ENCODE data around the gene PDLIM5. TPM values are rescaled to one million over a fixed set of nuclear protein-coding genes. Genes with fewer than 3 reads are reported as not detected.

PDLIM5 gene
- total RNA-seq, 4 donors from 2014 or later, result 473 to 833 (median 673) TPM

- no peaks in the 10 kb centered on the region for H3K27me3 ChIP-seq
Observed at GRCh38 chr4:94537921-94538628, 86.3 kb downstream of the PDLIM5 start.

GRCh38 chr4:94540476-94540875, 88.7 kb downstream of the PDLIM5 start:
- no peak for TF ChIP-seq CTCF (IDR thresholded peaks at IDR 0.05 in 4 of 5, conservative IDR thresholded peaks at IDR 0.05 in 1 of 5)
- TF ChIP-seq POLR2A (IDR thresholded peaks at IDR 0.05), result no peak
- H3K4me3 ChIP-seq, result no peak overlapping the region
- in situ Hi-C loops (cut with MboI; ENCODE audit: low sequenced_read_pairs in 4 of 4) (no loop called here), intact Hi-C loops (cut with DNase I; ENCODE audit: low total_unique reads) (no loop called here)
- H3K4me1 ChIP-seq, result peaks cover 44 to 73% of the 10 kb centered on the region in 2 donors
- H3K27ac ChIP-seq, result peak overlapping the region; percentile 21 to 83 (median 72)
- H3K36me3 ChIP-seq, result no peaks in the 10 kb centered on the region
- no peak for ATAC-seq
- H3K9me3 ChIP-seq, result no peaks in the 10 kb centered on the region
- DNase-seq, result no peak
- H3K27me3 ChIP-seq, result no peaks in the 10 kb centered on the region

More at GRCh38 chr4:94537921-94538628, 86.3 kb downstream of the PDLIM5 start:
- H3K9me3 ChIP-seq, result no peaks in the 10 kb centered on the region
- H3K4me1 ChIP-seq, result peaks cover 64 to 83% of the 10 kb centered on the region in 2 donors
- in situ Hi-C loops (cut with MboI; ENCODE audit: low sequenced_read_pairs in 4 of 4) (no loop called here), intact Hi-C loops (cut with DNase I; ENCODE audit: low total_unique reads) (loop anchor here (5.0 kb wide), 1 partner anchor 131 kb away; no protein-coding TSS in a partner anchor)
- no peak for ATAC-seq
- H3K36me3 ChIP-seq, result no peaks in the 10 kb centered on the region
- H3K4me3 ChIP-seq, result no peak overlapping the region
- TF ChIP-seq CTCF (IDR thresholded peaks at IDR 0.05 in 4 of 5, conservative IDR thresholded peaks at IDR 0.05 in 1 of 5) (no peak), POLR2A (IDR thresholded peaks at IDR 0.05) (no peak)
- H3K27ac ChIP-seq, result peak overlapping the region; percentile 68 to 85 (median 82)
- DNase-seq, result no peak

- no peak for DNase-seq
- in situ Hi-C loops (cut with MboI; ENCODE audit: low sequenced_read_pairs in 4 of 4), result no loop called here
- intact Hi-C loops (cut with DNase I; ENCODE audit: low total_unique reads), result no loop called here
- no peak for TF ChIP-seq CTCF (IDR thresholded peaks at IDR 0.05 in 4 of 5, conservative IDR thresholded peaks at IDR 0.05 in 1 of 5)
- no peak for TF ChIP-seq POLR2A (IDR thresholded peaks at IDR 0.05)
- Histone ChIP-seq H3K4me3 (no peak overlapping the region), H3K4me1 (peaks cover 43 to 73% of the 10 kb centered on the region in 2 donors), H3K27me3 (no peaks in the 10 kb centered on the region), H3K27ac (peak overlapping the region; percentile 7 to 81 (median 58)), H3K9me3 (no peaks in the 10 kb centered on the region), H3K36me3 (peaks cover 0 to under 1% of the 10 kb centered on the region in 2 donors)
- ATAC-seq, result no peak
Observed at GRCh38 chr4:94544811-94545210, 93.1 kb downstream of the PDLIM5 start.

GRCh38 chr4:94545296-94545695, 93.6 kb downstream of the PDLIM5 start:
- Histone ChIP-seq H3K27me3 (no peaks in the 10 kb centered on the region), H3K4me1 (peaks cover 44 to 71% of the 10 kb centered on the region in 2 donors), H3K9me3 (no peaks in the 10 kb centered on the region), H3K36me3 (peaks cover 0 to 2% of the 10 kb centered on the region in 2 donors), H3K27ac (peak overlapping the region; percentile 7 to 81 (median 58)), H3K4me3 (no peak overlapping the region)
- DNase-seq (no peak), ATAC-seq (no peak)
- in situ Hi-C loops (cut with MboI; ENCODE audit: low sequenced_read_pairs in 4 of 4), result no loop called here
- intact Hi-C loops (cut with DNase I; ENCODE audit: low total_unique reads), result no loop called here
- no peak for TF ChIP-seq CTCF (IDR thresholded peaks at IDR 0.05 in 4 of 5, conservative IDR thresholded peaks at IDR 0.05 in 1 of 5)
